GM19328 (cell line): ENCODE results near the gene FAM90A1.
"Not testable (repeated sequence)": the region's sequence is repeated elsewhere in the genome, so short reads cannot be mapped to it uniquely, and the experiment has no call there.

ENCODE experiments used
- ATAC-seq: cut with Tn5 transposase; IDR thresholded peaks from one replicate; pipeline ENCODE4 v1.9.1; 2021; ENCODE audit warnings: mild to moderate bottlenecking, moderate library complexity; ENCODE audit not compliant: unreplicated experiment

FAM90A1 gene

DNA sequence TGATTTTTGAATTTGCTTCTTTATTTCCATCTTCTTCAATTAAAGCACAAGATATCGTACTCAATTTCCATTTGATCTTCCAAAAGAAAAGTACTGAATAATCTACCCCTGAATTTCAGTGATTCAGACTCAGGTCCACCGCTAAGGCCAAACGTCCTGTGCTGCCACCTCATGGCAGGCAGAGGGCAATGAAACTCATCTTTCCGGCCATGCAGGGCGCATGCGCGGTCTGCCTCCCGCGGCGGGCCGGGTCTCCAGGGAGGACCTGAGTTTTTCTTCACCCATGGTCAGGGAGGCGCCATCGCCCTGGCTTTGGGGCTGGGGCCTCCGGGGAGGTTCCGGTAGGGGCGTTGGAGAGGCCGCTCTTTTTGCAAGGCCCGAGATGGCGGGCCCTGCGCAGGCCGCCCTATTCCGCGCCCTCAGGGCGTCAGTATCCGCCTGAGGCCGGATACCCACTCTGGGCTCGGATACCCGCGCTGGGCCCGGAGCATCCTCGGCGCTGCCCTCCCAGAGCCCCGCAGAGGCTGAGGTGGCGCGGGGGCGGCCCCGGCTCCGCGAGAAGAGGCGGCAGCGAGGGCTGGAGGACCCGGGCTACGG lies 47.3 kb downstream of the FAM90A1 start:
- not testable (repeated sequence) for ATAC-seq

DNA sequence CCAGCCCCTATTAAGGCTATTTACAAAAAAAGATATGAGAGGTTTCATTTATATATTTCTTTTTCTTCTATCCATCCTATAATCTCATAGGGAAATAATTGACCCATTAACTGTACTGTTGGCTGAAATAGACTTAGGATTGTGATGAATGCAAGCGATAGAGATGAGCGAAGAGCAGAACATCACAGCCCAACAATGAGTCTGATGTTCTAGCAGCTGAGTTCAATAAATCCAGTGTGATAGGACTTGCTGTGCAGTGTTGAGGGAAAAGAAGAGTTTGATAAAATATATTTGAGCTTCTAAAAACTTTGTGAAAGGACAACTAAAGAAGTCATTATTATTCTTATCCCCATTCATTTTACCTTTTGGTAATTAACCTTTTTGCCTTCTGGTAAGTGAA lies 54.5 kb downstream of the FAM90A1 start:
- not testable (repeated sequence) for ATAC-seq
